CD4-positive, alpha-beta T cell treated with Interleukin-1 beta for 1 hour (primary cell): ENCODE data around the gene NUFIP1.
"Not testable (repeated sequence)": the region's sequence is repeated elsewhere in the genome, so short reads cannot be mapped to it uniquely, and the experiment has no call there.

Experiments
- DNase-seq, 2 donors: peaks; one replicate each; pipeline ENCODE4 v3.0.0-alpha.2; 2020 to 2022

Gene NUFIP1

DNA sequence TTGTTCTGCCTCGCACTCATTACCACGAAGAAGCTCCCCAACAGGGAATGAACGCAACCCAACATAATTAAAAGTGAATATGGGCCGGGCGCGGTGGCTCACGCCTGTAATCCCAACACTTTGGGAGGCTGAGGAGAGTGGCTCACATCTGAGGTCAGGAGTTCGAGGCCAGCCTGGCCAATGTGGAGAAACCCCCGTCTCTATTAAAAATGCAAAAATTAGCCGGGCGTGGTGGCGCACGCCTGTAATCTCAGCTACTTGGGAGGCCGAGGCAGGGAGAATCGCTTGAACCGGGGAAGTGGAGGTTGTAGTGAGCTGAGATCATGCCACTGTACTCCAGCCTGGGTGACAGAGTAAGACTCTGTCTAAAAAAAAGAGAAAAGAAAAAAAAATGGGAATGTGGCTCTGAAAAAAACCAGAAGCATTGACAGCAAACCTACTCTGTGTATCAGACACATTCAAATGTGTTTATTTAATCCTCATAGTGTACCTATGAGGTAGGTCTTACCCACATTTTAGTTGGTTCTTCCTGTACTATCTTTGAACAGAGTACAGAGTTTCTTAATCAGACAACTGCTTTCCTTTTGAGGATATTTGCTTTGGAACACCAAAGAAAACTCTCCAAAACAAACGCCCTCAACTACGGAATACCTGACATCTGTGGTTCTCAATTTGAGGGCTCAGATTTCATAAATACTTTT lies 70.0 kb downstream of the NUFIP1 start:
- DNase-seq = no peak

DNA sequence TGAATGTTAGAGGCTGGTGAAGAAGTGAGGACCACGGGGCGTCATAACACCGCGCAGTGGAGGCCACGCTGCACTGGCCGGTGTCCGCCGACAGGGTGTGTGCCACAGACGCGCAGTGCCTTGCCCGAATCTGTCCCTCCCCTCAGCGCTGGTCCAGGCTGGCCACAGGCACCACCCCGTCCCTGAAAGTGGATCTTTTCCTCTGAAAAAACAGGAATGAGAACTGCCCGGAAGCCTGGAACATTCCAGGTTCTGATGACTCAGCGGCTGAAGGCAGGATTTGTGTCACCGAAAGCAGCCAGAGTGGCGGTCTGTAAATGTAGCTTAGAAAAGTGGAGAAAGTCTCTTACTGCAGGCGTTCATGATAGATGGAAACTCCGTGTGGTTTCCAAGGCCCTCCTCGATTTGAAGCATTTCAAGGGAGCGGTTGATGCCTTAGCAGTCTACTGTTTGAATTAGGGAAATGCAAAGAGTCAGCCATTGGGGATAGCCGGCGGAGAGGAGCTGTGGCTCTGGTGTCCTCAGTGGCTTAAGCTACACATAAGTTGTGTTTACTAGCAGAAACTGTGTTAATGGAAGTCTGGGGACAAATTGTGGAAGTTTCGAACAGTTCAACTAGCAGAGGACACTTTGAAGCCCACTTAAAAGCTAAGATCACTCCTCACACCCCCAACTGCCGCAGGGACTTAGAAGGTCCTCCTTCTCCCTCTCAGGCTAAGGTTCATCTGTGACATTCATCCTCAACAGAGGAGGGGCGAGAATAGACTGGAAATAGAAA lies 70.8 kb downstream of the NUFIP1 start:
- peak; percentile 86 to 87 for DNase-seq

DNA sequence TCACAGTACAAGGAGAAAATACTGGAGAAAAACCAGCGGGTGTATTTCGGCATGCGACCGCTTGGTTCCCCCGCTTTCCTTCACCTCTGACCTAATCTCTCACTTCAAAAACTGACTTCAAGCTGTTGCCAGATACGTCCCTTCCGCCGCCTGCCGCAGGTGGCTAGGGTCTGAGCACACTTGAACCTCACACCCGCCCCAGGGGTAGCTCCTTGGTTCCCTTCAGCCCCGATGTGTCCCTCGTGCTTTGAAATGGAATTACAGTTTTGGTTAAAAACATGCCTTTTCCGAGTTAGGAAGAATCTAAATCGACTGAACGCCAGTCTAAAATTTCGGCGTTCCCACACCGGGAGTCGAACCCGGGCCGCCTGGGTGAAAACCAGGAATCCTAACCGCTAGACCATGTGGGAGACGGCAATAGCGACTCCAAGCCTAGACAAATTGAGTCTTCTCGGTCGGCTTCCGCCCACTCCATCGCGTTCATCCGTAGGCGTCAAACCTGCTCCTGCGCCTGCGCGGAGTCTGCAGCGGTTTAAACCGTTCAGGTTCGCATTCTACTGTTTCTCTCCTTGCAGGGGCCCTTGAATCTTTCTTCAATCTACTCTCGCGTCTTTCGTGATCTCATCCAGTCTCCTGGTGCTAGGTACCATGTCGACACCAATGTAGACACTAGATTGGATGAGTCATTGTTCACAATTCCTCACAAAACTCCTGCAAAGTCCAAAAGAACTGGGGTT lies 71.5 kb downstream of the NUFIP1 start:
- peak; percentile 96 to 97 for DNase-seq

DNA sequence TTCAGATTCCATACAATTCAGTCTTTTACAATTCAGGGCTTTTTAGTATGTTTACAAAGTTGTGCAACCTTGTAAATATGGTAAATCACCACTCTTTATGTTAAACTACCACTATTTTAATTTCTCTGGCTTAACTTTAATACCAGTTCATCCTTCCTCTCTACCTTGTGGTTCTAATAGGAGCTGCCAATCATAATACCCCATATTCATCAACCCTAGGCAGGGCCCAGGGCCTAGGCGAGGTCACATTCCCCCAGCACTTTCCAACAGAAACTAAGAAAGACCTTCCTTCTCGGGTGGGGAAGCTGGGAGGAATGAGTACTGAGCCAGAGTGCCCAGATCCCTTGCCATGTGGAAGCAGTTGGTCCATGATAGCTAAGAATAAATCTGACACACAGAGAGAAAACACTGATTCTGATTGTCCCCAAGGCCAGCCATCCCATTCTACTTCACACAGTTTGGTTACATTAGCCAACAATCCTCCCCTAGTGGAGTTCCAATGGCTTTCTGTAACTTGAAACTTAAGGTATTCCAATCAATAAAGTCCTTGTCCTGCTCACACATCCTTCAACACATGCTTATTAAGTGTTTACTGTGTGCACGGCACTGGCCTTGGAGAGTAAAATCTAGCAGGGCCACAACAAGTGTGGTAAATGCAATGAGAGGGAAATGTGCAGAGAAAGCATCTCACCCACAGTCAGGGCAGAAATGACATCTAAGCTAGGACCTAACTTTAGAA lies 76.8 kb downstream of the NUFIP1 start:
- no peak for DNase-seq

DNA sequence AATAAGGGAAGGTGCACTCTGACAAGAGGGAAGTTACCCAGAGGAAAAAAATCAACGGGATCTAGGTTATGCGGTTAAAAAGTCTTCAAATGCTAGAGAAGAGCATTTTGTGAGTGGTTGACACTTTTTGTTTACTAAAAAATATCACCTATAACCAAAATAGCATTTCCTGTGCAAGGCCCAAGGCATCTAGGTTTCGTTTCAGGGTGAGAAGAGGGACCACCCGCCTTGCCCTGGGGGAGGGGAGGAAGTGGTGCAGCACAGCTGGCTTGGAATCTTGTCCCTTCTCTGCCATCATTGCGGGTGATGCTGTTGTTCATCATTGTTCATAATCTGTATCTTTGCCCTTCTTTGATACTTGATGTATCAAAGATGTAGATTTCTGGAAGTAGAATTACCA lies 80.6 kb downstream of the NUFIP1 start:
- no peak for DNase-seq

DNA sequence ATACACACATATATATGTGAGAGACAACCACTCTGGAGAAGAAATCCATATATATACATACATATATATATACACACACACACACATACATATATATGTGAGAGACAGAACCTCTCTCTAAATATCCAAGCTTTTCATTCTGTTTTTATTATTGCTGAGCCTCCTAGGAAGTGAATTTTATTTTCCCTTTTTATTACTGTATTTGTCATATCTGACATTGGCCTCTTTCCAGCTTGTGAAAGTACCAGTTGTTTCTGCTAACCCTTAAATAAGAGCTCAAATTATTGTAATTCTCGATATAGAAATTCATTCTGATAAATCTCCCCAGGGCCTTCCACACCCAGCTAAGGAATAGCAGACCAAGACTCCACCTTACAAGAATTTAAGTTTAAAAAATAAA lies 81.0 kb downstream of the NUFIP1 start:
- DNase-seq = no peak

DNA sequence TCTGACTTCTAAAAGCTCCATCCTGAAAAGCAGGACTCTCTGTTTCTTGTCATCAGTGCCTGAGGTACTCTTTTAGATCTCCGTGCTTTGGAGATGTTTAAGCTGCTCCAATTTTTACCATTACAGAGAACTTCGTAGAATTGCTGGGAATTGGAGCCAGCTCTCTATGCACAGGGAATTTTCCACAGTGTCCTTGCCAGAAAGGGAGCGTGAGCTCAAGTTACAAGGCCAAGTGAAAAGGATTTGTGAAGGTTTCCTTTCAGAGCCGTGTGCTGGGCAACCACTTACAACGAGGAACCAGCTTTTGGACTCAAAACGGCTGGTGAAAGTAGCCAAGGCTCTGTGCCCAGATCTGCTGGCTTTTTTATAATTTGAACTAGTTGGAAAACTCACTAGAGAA lies 82.6 kb downstream of the NUFIP1 start:
- no peak for DNase-seq

DNA sequence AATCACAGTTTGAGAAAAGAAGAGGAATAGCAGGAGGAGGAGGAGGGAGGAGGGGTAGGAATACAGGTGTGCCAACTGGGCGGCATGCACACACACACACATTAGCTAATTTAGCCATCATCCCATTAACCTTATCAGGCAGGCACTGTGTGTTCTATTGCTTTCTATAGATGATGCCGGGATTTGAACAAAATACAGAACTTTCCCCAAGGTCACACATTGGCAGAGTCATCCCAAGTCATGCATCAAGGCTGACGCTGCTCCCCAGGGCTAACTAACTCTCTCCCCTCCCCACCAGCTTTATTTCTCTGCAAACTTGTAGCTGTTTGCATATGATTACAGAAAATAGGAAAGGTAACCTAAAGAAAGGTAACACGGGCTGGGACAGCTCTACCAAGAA lies 83.0 kb downstream of the NUFIP1 start:
- no peak for DNase-seq

DNA sequence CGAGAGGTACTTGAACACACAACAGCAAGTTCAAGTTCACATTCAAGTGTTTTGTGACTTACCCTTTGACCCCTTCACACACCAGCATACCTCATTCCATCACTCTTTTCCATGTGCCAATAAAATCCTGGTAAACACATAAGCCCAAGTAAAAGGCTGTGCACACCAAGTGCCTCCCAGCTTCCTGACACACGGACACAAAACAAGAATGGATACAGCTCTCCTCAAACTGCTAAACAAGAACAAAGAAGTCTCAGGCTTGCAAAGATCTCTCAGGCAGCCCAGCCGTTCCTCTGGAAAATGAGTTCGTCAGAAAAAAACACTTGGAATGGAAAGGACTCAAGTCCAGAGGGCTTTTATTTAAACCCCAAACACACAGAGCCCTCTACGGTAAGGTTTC lies 83.7 kb downstream of the NUFIP1 start:
- no peak for DNase-seq

DNA sequence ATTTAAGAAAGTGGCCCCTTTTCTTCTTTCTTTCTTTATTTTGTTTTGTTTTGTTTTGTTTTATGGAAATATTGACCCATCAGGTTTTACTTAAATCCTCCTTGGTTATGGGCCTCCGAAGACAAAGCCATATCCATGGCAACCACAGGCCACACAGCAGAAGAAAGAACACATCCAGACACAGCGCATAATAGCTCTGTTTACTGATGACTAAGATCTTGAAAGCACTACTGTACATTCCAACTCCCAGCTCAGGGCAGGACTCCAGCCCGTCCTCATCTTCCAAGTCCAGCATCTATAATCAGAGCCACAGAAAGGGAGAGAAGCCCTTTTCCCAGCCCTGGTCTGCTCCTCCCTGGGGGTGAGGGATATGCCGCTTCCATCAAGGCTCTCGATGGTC lies 84.3 kb downstream of the NUFIP1 start:
- DNase-seq = no peak

DNA sequence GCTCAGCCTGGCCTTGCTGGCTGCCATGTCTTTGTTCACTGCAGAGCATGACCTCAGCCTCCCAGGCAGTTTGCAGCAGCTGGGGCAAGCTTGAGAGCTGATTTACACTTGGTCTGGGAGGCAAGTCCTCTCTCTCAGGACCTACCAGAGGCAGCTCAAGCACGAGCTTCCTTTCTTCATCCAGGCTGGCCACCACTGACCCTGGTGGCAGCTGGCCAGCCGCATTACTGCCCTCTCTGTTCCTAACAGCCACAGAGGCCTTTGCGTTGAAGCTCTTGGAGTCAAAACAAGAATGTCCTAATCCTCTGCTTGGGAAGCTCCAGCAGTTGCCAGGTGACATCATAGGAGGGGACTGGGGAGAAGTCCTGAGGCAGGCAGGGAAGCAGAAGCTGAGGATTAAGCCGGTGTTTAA lies 85.7 kb downstream of the NUFIP1 start:
- DNase-seq = no peak

DNA sequence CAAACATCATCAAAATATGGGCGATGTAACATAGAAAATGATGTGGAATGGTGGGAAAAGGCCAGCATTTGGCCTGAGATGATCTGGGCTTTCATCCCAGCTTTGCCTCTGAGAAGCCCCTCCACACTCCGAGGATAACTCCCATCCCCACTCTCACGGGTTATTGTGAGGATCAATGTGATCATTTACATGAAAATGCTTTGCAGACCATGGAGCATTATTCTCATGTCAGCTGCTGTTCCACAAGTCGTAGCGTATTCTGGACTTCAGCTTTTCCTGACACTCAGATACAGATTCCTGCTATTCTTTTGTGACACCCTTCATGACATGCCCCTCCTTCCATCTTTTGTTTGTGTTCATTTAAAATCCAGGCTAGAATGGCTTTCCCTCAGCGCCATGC lies 86.5 kb downstream of the NUFIP1 start:
- DNase-seq = no peak

DNA sequence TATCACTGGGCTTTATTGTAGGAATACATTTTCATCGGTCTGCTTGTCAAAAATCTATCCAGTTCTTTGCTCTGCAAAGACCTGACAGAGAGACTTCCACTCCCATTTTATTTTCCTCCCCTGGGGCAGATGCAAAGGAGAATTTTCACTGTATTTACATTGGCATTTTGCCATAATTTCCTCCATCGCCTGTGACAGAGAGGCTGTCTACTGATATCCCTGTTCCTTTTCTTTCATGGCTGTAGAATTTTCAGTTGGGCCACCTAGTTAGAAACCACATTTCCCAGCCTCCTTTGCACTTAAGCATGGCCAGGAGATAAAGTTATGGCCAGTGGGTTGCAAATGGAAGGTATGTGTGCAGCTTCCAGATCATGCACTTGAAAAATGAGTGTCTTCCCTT lies 89.3 kb downstream of the NUFIP1 start:
- DNase-seq = no peak

DNA sequence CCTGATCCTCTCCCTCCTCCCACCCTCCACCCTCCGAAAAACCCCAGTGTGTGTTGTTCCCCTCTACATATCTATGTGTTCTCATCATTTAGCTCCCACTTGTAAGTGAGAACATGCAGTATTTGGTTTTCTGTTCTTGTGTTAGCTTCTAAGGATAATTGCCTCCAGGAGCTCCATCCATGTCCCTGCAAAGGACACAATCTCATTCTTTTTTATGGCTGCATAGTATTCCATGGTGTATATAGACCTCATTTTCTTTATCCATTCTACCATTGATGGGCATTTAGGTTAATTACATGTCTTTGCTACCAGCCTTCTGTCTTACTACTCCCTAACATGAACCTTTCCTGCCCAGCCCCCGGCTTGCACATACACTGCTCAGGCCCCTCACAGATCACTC lies 91.0 kb downstream of the NUFIP1 start:
- not testable (repeated sequence) for DNase-seq

DNA sequence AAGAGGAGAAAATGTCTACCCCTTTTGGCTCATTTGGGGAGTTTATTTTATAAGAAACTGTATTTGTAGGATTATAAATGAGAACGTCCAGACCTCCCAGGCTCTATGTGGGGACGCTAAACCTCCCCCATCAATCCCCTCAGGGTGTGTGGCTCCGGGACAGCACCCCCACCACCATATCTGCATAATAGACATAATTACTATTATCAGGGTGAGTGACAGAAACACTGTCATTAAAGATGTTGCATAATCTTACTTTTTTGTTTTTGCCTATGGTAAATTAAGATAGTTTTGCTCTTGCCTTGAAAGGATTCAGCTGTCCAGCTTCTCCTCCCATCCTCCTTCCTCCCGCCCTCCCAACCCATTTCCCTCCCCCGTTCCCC lies 93.3 kb downstream of the NUFIP1 start:
- no peak for DNase-seq

DNA sequence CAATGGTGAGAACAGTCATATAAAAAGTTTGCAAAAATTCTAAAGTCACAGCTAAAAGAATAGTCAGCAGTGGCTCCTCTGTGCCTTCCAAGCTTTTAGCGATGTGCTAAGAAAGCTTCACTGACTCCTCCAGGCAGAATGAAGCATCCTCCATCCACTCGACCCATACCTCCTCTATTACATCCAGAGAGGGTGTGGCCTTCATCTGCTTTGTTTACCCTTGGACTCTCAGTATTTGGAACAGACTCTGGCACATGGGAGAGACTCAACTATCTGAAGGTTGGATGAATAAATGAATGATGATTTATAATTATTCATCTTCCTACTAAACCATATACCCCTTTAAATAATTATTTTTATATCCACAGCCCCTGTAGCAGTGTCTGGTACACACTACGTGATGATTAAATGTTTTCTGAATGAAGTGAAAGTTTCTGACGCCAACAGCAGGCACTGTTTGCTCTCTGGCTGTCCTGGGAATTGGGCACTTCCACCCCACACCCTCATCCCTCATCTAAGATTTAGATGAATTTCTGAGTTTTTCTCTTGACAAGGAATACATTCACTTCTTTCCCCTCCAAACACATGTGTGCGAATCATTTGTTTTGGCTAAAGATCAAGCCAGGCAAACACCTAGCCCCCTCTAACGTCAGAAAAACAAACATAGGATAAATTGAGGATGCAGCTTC lies 93.9 kb downstream of the NUFIP1 start:
- DNase-seq = no peak

DNA sequence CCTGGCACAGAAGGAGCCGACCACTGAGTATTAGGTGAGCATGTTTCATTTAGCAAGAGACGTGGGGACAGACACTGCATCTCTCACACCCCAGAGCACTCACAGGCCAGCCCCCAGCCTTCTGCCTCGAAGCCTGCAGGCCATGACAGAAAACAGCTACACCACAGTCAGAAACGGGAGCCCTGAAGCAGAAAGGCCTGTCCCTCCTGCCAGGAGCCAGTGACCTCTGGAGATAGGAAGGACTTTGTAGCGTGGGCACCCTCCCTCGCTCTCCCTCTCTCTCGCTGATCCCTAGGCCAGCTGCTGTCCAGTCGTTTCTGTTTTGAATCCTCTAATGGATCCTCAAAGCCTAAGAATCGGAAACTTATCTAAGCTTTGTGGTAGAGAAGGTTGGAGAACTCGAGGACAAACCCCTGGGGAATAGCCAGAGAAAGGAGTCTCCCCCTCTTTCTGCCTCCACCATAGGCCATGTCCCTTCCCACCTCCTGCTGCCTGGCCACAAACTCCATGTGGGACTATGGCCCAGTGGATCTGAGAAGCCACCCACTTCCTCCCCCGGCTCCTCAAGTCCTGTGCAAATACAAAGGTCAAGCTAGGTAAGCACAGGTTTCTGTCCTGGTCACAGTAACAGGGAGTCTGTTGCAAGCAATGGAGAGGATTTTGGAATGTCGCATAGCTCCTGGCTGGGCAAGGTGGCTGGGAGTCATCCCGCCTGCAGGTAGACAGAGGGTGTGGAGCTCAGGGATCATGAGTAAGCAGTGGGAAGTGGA lies 95.1 kb downstream of the NUFIP1 start:
- no peak for DNase-seq
